ENCODE results near the gene CTNNAL1.
"Not testable (repeated sequence)": the region's sequence is repeated elsewhere in the genome, so short reads cannot be mapped to it uniquely, and the experiment has no call there.

The CTNNAL1 gene

DNA sequence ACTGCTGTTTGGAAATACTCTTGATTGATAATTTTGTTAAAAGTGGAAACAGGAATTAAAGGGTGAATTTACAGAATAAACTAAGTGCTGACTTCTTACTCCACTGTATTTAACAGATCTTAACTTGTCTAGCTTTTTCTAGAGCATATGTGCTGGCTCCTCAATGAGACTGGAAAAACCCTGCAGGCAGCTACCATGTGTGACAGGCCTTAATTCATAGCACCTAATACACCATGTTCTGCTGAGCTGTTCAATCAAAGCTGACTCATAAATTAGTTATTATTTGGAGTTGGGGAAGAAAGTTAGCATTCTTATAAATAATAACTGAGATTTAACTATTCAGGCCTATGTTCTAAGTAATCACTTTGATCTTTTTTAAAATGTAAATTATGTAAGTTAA, 29.4 kb downstream of the CTNNAL1 start:
- no peak overlapping the region for H3K4me3 Mint-ChIP-seq
- H3K9me3 Mint-ChIP-seq (ENCODE audit: low read depth): no peaks in the 10 kb centered on the region
- H3K27me3 Mint-ChIP-seq: no peaks in the 10 kb centered on the region
- no peak overlapping the region for H3K27ac Mint-ChIP-seq
- no peaks in the 10 kb centered on the region for H3K4me1 Mint-ChIP-seq (ENCODE audit: low read depth)
- peaks cover 8% of the 10 kb centered on the region for H3K36me3 Mint-ChIP-seq

DNA sequence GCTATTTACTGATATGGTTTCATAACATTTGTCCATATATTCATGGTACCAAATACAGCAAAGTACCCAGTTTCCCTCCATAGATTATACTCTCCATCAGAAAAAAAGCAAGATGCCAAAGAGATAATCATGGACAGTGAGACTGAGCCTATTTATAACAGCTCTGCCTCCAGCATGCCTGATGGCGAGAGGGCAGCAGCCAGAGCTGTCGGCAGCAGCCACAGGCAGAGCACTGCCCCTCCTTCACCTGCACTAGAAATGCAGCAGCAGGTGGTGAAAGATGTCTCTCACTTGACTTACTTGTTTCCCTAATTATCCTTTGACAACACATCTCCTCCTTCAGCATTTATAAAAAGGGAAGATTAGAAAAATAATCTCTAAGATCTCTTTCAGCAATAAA, 32.4 kb downstream of the CTNNAL1 start:
- H3K36me3 Mint-ChIP-seq: peaks cover 7% of the 10 kb centered on the region
- H3K27ac Mint-ChIP-seq: no peak overlapping the region
- no peaks in the 10 kb centered on the region for H3K9me3 Mint-ChIP-seq (ENCODE audit: low read depth)
- no peaks in the 10 kb centered on the region for H3K27me3 Mint-ChIP-seq
- H3K4me3 Mint-ChIP-seq: no peak overlapping the region
- no peaks in the 10 kb centered on the region for H3K4me1 Mint-ChIP-seq (ENCODE audit: low read depth)

DNA sequence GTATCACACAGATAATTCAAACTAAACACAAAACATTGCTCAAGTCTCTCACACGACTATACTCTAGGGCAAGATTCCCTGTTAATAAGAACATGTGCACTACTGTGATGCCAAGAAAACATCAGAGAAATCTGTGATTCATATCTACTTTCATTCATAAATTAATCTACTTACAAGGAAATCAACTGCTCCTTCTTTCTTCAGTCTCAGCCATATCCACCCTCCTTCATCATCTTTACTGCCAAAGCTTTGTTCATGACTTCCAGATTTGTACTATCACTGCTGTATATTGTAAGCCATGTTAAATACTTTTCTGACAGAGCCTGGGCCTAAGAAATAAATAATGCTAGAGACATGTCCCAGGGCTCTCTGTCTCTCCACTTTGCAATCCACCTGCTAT, 35.1 kb downstream of the CTNNAL1 start:
- Mint-ChIP-seq H3K4me3 (no peak overlapping the region), H3K9me3 (ENCODE audit: low read depth) (no peaks in the 10 kb centered on the region), H3K27me3 (no peaks in the 10 kb centered on the region), H3K4me1 (ENCODE audit: low read depth) (no peaks in the 10 kb centered on the region), H3K36me3 (peaks cover 5% of the 10 kb centered on the region), H3K27ac (no peak overlapping the region)

DNA sequence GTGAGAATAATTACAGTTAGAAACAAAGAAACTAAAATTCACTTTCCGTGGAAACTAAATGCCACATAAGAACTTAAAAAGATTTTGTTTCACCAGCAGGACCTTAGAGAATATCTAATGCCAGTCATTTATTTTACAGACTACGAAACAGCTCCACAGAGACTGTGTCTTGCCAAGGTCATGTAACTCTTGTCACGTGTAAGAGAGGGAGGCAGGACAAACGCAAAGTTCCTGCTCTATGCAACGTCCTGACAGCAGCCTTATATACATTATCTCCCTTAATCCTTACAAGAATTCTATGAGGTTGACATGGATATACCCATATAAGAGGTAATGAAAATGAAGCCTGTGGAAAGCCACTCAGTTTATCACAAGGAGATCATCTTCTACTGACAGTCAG, 39.4 kb downstream of the CTNNAL1 start:
- no peaks in the 10 kb centered on the region for H3K27me3 Mint-ChIP-seq
- no peak overlapping the region for H3K4me3 Mint-ChIP-seq
- no peak overlapping the region for H3K27ac Mint-ChIP-seq
- H3K9me3 Mint-ChIP-seq (ENCODE audit: low read depth): no peaks in the 10 kb centered on the region
- peaks cover 16% of the 10 kb centered on the region for H3K36me3 Mint-ChIP-seq
- H3K4me1 Mint-ChIP-seq (ENCODE audit: low read depth): no peaks in the 10 kb centered on the region

DNA sequence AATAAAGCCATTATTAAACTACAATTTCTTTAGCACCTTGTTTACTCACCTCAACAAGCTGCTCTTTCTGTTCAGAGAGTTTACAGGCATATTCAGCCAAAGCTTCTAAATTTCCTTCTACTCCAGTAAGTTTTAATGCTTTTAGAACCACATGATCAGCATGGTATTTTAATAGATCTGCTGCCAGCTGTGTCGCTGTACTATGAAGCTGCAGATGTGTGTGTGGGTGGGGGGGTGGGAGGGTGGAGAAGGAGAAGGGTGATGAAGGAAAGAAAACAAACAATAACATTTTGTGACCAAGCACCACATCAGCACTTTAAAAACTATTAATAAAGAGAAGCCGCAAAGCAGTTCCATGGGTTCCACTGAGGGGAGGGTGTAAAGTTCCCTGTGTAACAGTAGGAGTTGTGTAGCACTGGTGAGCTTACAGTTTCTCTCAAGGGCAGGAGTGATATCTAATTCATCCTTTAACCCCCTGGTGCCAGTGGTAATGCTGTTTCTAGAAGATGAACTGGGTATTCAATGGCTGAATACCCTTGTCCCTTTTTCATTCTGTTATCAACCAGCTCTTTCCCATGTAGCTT, 40.6 kb downstream of the CTNNAL1 start:
- Mint-ChIP-seq H3K36me3 (peaks cover 16% of the 10 kb centered on the region), H3K9me3 (ENCODE audit: low read depth) (no peaks in the 10 kb centered on the region), H3K27ac (no peak overlapping the region), H3K27me3 (no peaks in the 10 kb centered on the region), H3K4me3 (no peak overlapping the region), H3K4me1 (ENCODE audit: low read depth) (no peaks in the 10 kb centered on the region)

DNA sequence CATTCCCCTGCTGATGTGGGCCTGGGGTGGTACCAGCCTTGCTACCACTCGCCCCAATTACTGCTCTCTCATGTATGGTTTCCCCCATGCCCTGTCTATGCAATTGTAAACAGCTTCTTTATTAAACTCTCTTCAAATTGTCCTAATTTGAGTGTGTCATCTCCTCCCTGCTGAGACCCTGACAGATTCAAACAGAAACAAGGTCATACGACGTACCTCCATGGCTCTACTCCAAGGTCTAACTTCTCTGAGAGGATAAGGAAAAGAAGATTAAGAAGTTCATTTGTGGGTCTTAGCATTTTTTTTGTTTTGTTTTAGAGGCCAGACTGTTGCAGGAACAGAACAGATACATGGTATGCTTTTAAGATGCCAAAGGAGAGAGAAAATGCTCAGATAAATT, 41.1 kb downstream of the CTNNAL1 start:
- Mint-ChIP-seq H3K9me3 (ENCODE audit: low read depth) (no peaks in the 10 kb centered on the region), H3K36me3 (peaks cover 13% of the 10 kb centered on the region), H3K27ac (no peak overlapping the region), H3K4me3 (no peak overlapping the region), H3K27me3 (no peaks in the 10 kb centered on the region), H3K4me1 (ENCODE audit: low read depth) (no peaks in the 10 kb centered on the region)

DNA sequence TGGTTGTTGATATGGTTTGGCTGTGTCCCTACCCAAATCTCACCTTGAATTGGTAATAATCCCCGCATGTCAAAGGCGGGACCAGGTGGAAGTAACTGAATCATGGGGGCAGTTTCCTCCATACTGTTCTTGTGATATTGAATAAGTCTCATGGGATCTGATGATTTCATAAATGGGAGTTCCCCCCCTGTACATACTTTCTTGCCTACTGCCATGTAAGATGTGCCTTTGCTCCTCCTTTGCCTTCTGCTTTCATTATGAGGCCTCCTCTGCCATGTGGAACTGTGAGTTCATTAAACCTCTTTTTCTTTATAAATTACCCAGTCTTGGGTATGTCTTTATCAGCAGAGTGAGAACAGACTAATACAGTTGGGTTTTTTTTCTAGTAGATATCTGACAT, 41.9 kb downstream of the CTNNAL1 start:
- not testable (repeated sequence) for H3K4me1 Mint-ChIP-seq (ENCODE audit: low read depth); H3K27ac Mint-ChIP-seq; H3K4me3 Mint-ChIP-seq; H3K27me3 Mint-ChIP-seq; H3K9me3 Mint-ChIP-seq (ENCODE audit: low read depth)
- peaks cover 13% of the 10 kb centered on the region for H3K36me3 Mint-ChIP-seq

DNA sequence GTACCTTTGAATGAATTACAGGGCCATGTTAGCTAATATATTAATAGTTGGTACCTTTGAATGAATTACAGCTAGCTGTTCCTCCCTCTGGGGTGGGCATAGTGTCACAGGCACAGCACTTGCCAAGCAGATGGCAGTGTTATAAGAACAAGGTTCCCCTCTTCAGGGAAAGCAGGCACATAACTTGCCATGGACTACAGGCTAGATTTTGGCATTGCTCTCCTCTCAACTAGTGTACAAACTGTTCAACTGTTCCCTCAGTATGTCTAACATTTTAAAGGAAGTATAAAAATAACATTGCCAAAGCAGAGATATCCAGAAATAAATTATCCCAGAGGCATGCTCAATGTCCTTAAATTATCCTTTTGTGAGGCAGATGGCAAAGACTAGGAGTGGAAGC, 45.4 kb downstream of the CTNNAL1 start:
- Mint-ChIP-seq H3K36me3 (peaks cover 13% of the 10 kb centered on the region), H3K4me3 (no peak overlapping the region), H3K27me3 (no peaks in the 10 kb centered on the region), H3K4me1 (ENCODE audit: low read depth) (no peaks in the 10 kb centered on the region), H3K9me3 (ENCODE audit: low read depth) (no peaks in the 10 kb centered on the region), H3K27ac (no peak overlapping the region)

DNA sequence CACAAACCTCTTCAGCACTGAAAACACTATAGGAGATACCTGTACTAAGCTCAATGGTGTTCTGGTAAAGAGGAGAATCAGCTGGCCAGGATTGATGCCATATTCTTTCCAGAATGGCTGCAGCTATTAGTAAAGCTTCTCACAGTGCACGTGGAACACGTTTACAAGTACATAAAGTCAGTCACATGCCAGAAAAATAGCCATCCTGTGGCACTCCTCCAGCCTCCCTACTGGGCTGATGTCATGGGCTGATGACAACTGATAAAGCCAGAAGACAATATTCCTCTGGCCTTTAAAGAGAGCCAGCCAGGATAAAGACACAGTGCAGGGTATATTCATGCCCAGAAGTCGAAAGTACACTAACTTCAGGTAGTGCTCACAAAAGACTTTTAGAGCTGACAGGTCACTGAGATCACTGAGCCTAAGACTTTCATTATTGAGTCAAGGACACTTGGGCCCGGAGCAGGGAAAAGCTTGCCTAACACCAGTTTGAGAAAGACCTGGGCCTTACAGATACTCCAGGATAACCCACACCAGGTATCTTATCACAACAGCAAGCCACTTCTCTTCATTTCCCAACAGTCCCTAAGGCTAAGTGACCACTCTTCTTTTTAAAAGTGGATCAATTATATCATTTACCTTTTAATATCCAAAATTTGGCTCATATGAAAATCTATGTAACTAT, 49.7 kb downstream of the CTNNAL1 start:
- Mint-ChIP-seq H3K27ac (no peak overlapping the region), H3K36me3 (no peaks in the 10 kb centered on the region), H3K4me1 (ENCODE audit: low read depth) (no peaks in the 10 kb centered on the region), H3K4me3 (no peak overlapping the region), H3K27me3 (no peaks in the 10 kb centered on the region), H3K9me3 (ENCODE audit: low read depth) (no peaks in the 10 kb centered on the region)

DNA sequence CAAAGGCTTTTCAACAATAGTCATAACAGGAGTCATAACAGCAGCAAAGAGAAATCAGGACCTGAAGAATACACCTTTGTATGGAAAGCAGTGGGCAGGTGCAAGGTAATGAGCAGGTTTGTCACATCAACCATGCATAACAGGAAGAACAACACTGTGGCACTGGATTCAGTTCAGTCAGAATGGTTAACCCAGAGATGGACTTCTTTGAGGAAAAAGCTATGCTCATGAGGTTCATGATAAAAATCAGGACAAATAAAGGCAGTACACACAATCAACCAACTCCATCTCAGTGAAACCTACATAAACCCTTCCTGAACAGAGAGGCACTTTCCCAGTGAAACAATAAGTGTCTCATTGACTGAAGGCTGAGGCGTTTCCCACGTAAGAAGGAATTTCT, 52.1 kb downstream of the CTNNAL1 start:
- no peaks in the 10 kb centered on the region for H3K9me3 Mint-ChIP-seq (ENCODE audit: low read depth)
- no peaks in the 10 kb centered on the region for H3K4me1 Mint-ChIP-seq (ENCODE audit: low read depth)
- H3K27me3 Mint-ChIP-seq: peaks cover 2% of the 10 kb centered on the region
- H3K36me3 Mint-ChIP-seq: no peaks in the 10 kb centered on the region
- no peak overlapping the region for H3K27ac Mint-ChIP-seq
- H3K4me3 Mint-ChIP-seq: no peak overlapping the region

DNA sequence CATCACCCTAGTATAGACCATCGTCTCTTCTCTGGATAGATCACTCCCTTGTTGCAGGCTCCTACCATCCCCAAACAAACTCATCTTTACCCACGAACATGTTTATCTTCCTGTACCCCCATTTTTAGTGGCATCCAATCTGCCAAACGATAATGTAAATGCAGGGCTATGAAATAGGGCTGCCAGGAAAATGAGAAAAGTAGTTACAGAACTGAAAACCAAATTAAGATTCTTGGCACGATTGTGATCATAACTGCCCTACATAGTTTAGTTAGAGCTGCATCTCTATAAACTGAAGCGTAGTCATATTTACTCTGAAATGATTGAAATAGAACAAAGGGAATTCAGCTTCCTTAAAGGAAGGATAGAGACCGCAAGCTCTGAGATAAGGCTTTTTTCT, 53.0 kb downstream of the CTNNAL1 start:
- Mint-ChIP-seq H3K27me3 (peaks cover 2% of the 10 kb centered on the region), H3K36me3 (no peaks in the 10 kb centered on the region), H3K9me3 (ENCODE audit: low read depth) (no peaks in the 10 kb centered on the region), H3K4me1 (ENCODE audit: low read depth) (no peaks in the 10 kb centered on the region), H3K4me3 (no peak overlapping the region), H3K27ac (no peak overlapping the region)

DNA sequence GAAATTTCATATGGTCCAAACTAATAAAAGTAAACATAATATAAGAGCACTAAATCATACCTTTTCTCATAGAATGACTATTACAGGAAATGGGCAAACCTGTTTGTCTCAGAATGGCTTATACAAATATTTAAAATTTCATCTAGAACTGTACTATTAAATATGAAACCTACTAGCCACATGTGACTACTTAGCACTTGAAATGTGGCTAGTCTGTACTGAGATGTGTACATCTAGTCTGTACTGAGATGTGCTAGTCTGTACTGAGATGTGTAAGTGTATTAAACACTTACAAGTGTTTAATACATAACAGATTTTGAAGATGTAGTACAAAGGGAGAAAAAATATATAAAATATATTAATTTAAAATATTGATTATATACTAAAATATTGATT, 56.7 kb downstream of the CTNNAL1 start:
- Mint-ChIP-seq H3K4me1 (ENCODE audit: low read depth) (no peaks in the 10 kb centered on the region), H3K36me3 (peaks cover 2% of the 10 kb centered on the region), H3K4me3 (no peak overlapping the region), H3K27me3 (peaks cover 2% of the 10 kb centered on the region), H3K9me3 (ENCODE audit: low read depth) (no peaks in the 10 kb centered on the region), H3K27ac (no peak overlapping the region)

DNA sequence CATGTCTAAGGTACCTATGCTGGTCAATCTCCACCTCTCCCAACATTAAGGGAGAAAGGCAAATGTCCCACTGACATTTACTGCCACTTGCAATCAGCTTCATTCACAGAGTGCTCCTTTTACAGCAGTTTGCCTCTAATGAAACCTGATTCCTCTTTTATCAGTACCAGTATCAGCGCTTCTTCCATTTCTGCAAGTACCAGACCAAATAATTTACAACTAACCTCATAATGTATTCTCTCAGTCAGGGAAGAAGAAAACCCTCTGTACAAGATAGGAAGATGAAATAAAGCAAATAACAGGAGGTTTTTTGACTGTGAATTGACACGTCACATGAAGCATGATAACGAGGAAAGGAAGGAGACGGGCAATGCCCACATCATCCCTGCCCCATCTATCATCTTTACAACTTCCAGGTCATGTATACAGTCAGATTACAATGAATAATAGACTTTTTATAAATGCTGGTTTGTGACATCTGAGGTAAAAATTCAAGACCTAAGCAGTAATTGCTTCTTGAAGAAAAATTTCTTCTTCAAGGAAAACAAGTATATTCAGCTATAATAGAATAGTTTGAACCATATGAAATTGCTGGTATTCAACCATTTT, 57.2 kb downstream of the CTNNAL1 start:
- H3K27ac Mint-ChIP-seq: no peak overlapping the region
- H3K36me3 Mint-ChIP-seq: peaks cover 2% of the 10 kb centered on the region
- H3K4me3 Mint-ChIP-seq: no peak overlapping the region
- H3K27me3 Mint-ChIP-seq: peaks cover 2% of the 10 kb centered on the region
- no peaks in the 10 kb centered on the region for H3K9me3 Mint-ChIP-seq (ENCODE audit: low read depth)
- no peaks in the 10 kb centered on the region for H3K4me1 Mint-ChIP-seq (ENCODE audit: low read depth)

DNA sequence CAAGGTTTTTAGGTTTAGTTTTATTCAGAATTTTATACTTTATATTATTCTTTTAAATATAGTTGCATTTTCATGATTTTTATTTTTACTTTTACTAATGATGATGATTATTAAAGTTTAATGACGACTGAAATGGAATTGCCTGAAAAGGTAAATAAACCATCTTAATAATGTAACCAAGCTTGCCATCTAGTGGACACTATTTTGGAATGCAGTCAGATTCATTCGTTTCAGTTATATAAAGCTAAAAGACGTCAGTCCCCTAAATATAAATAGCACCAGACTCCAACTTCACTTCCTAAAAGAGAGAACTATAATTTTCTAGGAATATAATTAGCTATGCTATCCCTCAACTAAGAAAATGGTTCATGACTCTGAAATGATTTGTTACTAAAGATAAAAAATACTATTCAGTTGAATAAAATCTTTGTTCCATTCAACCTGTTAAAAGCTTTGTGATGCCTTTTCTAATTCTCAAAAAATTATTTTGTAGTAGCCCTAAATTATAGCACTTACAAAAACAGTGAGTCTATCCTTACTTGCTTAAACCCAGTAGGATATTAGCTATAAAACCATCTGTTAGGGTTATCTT, 59.2 kb downstream of the CTNNAL1 start:
- H3K27ac Mint-ChIP-seq: no peak overlapping the region
- peaks cover 2% of the 10 kb centered on the region for H3K36me3 Mint-ChIP-seq
- H3K9me3 Mint-ChIP-seq (ENCODE audit: low read depth): no peaks in the 10 kb centered on the region
- H3K27me3 Mint-ChIP-seq: peaks cover 2% of the 10 kb centered on the region
- H3K4me1 Mint-ChIP-seq (ENCODE audit: low read depth): no peaks in the 10 kb centered on the region
- H3K4me3 Mint-ChIP-seq: no peak overlapping the region

DNA sequence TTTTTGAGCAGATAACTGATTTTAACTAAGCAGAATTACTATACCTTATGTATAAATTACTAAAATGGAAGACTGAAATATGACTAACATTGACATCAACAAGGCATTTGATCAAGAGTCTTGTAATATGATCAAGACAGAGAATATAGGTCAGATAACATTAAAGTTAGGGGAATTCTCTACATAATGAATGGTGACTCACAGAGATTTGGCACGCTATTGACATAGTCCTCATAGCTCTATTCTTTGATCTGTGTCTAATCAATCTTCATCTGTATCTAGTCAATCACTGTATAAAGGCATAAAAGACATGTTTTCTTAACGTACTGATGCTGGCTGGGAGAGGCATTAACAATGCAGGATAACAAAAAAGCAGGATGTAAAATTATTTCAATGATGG, 61.7 kb downstream of the CTNNAL1 start:
- Mint-ChIP-seq H3K4me1 (ENCODE audit: low read depth) (no peaks in the 10 kb centered on the region), H3K4me3 (no peak overlapping the region), H3K36me3 (peaks cover 3% of the 10 kb centered on the region), H3K27ac (no peak overlapping the region), H3K9me3 (ENCODE audit: low read depth) (no peaks in the 10 kb centered on the region), H3K27me3 (no peaks in the 10 kb centered on the region)
